Endodermal cell (in vitro differentiated cells): ENCODE results near the gene PRDM5. TPM values are rescaled to one million over a fixed set of nuclear protein-coding genes. Genes with fewer than 3 reads are reported as not detected.

ENCODE experiments used
- DNase-seq: peaks from one replicate; pipeline ENCODE4 v3.0.0-alpha.2; 2017
- H3K27ac ChIP-seq: 2 replicates; pipeline ENCODE4 v1.5.1; 2013; ENCODE audit warnings: mild to moderate bottlenecking, low read depth, low read length, moderate library complexity
- H3K27me3 ChIP-seq: 2 replicates; pipeline ENCODE4 v1.6.1; 2013; ENCODE audit warnings: mild to moderate bottlenecking, low read length, moderate library complexity; ENCODE audit not compliant: insufficient read depth, control insufficient read depth, poor library complexity, severe bottlenecking
- H3K36me3 ChIP-seq: 2 replicates; pipeline ENCODE4 v1.7.0; 2013; ENCODE audit warnings: mild to moderate bottlenecking, low read length, moderate library complexity; ENCODE audit not compliant: control insufficient read depth, insufficient read depth
- H3K4me1 ChIP-seq: one replicate; pipeline ENCODE4 v1.7.0; 2013; ENCODE audit warnings: low read length; ENCODE audit not compliant: control insufficient read depth, insufficient read depth
- H3K4me3 ChIP-seq: 2 replicates; pipeline ENCODE4 v1.5.1; 2013; ENCODE audit warnings: mild to moderate bottlenecking, low read length, moderate library complexity
- H3K9ac ChIP-seq: 2 replicates; pipeline ENCODE4 v1.6.1; 2013; ENCODE audit warnings: mild to moderate bottlenecking, low read length, moderate library complexity; ENCODE audit not compliant: poor library complexity, severe bottlenecking; ENCODE audit errors: extremely low read depth
- H3K9me3 ChIP-seq: 2 replicates; pipeline ENCODE4 v1.6.1; 2013; ENCODE audit warnings: mild to moderate bottlenecking, low read length, moderate library complexity; ENCODE audit not compliant: control insufficient read depth
- H3K27ac Mint-ChIP-seq: 2 replicates; pipeline ENCODE4 v1.8.0; 2020; ENCODE audit warnings: mixed read lengths
- H3K27me3 Mint-ChIP-seq: 2 replicates; pipeline ENCODE4 v1.8.0; 2021; ENCODE audit warnings: mild to moderate bottlenecking, mixed read lengths; ENCODE audit not compliant: insufficient read depth
- H3K36me3 Mint-ChIP-seq: 2 replicates; pipeline ENCODE4 v1.8.0; 2020; ENCODE audit warnings: low read depth, mixed read lengths
- H3K4me1 Mint-ChIP-seq: 2 replicates; pipeline ENCODE4 v1.8.0; 2020; ENCODE audit warnings: mixed read lengths
- H3K4me3 Mint-ChIP-seq: 2 replicates; pipeline ENCODE4 v1.8.0; 2020; ENCODE audit warnings: mild to moderate bottlenecking, moderate library complexity, mixed read lengths
- H3K9me3 Mint-ChIP-seq: 2 replicates; pipeline ENCODE4 v1.8.0; 2020; ENCODE audit warnings: mild to moderate bottlenecking, mixed read lengths
- CTCF ChIP-seq: fragments of 200-600 bp; sonication (generic); conservative IDR thresholded peaks from 2 replicates; pipeline ENCODE4 v1.5.0; 2021; ENCODE audit warnings: antibody characterized with exemption, mild to moderate bottlenecking
- WGBS, 2 experiments: methylation state at CpG; one replicate each; pipeline versions ENCODE4 v1.1.5 to v1.1.7; 2013; ENCODE audit warnings: missing lambda C conversion rate in 2 of 2, mixed read lengths in 1 of 2; ENCODE audit not compliant: insufficient coverage in 1 of 2, insufficient read length in 1 of 2; 5-methylcytosine and 5-hydroxymethylcytosine counted together
- total RNA-seq, 2 donors: library from RNA; stranded (reverse); fragmentation: NEBNext Ultra II Directional in 1 of 2; extraction: Animal tissue kit (Norgen Biotek cat#: 25700) in 1 of 2; gene quantifications; 2 replicates in 1 of 2; 3 replicates in 1 of 2; pipeline ENCODE4 v1.2.1, GENCODE V29; 2021

Gene PRDM5
- total RNA-seq, 2 donors from 2014 or later: 18.3 to 19.1 TPM

- no peak overlapping the region for H3K27ac Mint-ChIP-seq
- H3K27me3 Mint-ChIP-seq: no peaks in the 10 kb centered on the region
- no peaks in the 10 kb centered on the region for H3K4me1 ChIP-seq
- no peaks in the 10 kb centered on the region for H3K27me3 ChIP-seq
- no peaks in the 10 kb centered on the region for H3K9me3 Mint-ChIP-seq
- no peak overlapping the region for H3K27ac ChIP-seq
- no peaks in the 10 kb centered on the region for H3K36me3 Mint-ChIP-seq
- WGBS, 2 experiments: 83 to 96% methylated on average over 1 to 2 of the region's 2 CpGs
- H3K4me3 ChIP-seq: no peak overlapping the region
- no peak overlapping the region for H3K9ac ChIP-seq
- no peaks in the 10 kb centered on the region for H3K9me3 ChIP-seq
- TF ChIP-seq CTCF: no peak
- no peak overlapping the region for H3K4me3 Mint-ChIP-seq
- no peaks in the 10 kb centered on the region for H3K36me3 ChIP-seq
- no peak for DNase-seq
- H3K4me1 Mint-ChIP-seq: no peaks in the 10 kb centered on the region
Measured at GRCh38 chr4:120855307-120856001, 67.1 kb downstream of the PRDM5 start.

GRCh38 chr4:120853161-120853935, 69.2 kb downstream of the PRDM5 start:
- H3K4me1 ChIP-seq: no peaks in the 10 kb centered on the region
- Mint-ChIP-seq H3K4me1 (no peaks in the 10 kb centered on the region), H3K9me3 (no peaks in the 10 kb centered on the region), H3K4me3 (no peak overlapping the region), H3K36me3 (no peaks in the 10 kb centered on the region), H3K27me3 (no peaks in the 10 kb centered on the region), H3K27ac (no peak overlapping the region)
- WGBS, 2 experiments: 79 to 85% methylated on average over 4 to 6 of the region's 7 CpGs
- no peaks in the 10 kb centered on the region for H3K9me3 ChIP-seq
- no peak for TF ChIP-seq CTCF
- no peaks in the 10 kb centered on the region for H3K27me3 ChIP-seq
- H3K4me3 ChIP-seq: no peak overlapping the region
- no peaks in the 10 kb centered on the region for H3K36me3 ChIP-seq
- no peak for DNase-seq
- H3K27ac ChIP-seq: no peak overlapping the region
- H3K9ac ChIP-seq: no peak overlapping the region

- Mint-ChIP-seq H3K27me3 (no peaks in the 10 kb centered on the region), H3K27ac (no peak overlapping the region), H3K4me3 (no peak overlapping the region), H3K4me1 (no peaks in the 10 kb centered on the region), H3K36me3 (no peaks in the 10 kb centered on the region), H3K9me3 (no peaks in the 10 kb centered on the region)
- H3K36me3 ChIP-seq: no peaks in the 10 kb centered on the region
- WGBS, 2 experiments: 89 to 93% methylated on average over 1 to 3 of the region's 3 CpGs
- no peaks in the 10 kb centered on the region for H3K9me3 ChIP-seq
- no peak overlapping the region for H3K4me3 ChIP-seq
- H3K27me3 ChIP-seq: no peaks in the 10 kb centered on the region
- no peak overlapping the region for H3K27ac ChIP-seq
- H3K4me1 ChIP-seq: no peaks in the 10 kb centered on the region
- no peak for TF ChIP-seq CTCF
- DNase-seq: no peak
- H3K9ac ChIP-seq: no peak overlapping the region
Measured at GRCh38 chr4:120850018-120850599, 72.4 kb downstream of the PRDM5 start.
